ENCODE data around the gene LDLRAD4. TPM values are rescaled to one million over a fixed set of nuclear protein-coding genes. Genes with fewer than 3 reads are reported as not detected.
A peak's percentile ranks its signal among the peaks of the same experiment; 100 is the strongest.

The LDLRAD4 gene
- total and polyA plus RNA-seq, 2 experiments from 2014 or later: 0.73 to 1.9 TPM

- Histone ChIP-seq H3K4me3 (no peak overlapping the region), H2AFZ (0 out of 2 replicates have a peak overlapping the region, but pooled peaks have one; percentile 28), H3K9me2 (ENCODE audit: insufficient read depth) (no peaks in the 10 kb centered on the region), H3K4me1 (ENCODE audit: insufficient read depth) (peaks cover 9% of the 10 kb centered on the region; the same call in 1 of the 2 replicates), H3K4me2 (no peak overlapping the region), H3K27ac (ENCODE audit: low read depth) (no peak overlapping the region), H3F3A (replicated peaks; ENCODE audit: low read depth) (0 out of 2 replicates have a peak, but pooled peaks cover 3% of the 10 kb centered on the region), H3K79me2 (replicated peaks; ENCODE audit: insufficient read depth) (no peaks in the 10 kb centered on the region), H3K27me3 (ENCODE audit: insufficient read depth) (no peaks in the 10 kb centered on the region), H3K36me3 (ENCODE audit: insufficient read depth) (no peaks in the 10 kb centered on the region), H4K20me1 (replicated peaks; ENCODE audit: insufficient read depth) (no peaks in the 10 kb centered on the region)
- Mint-ChIP-seq H3K27ac (no peak overlapping the region), H3K9me3 (no peaks in the 10 kb centered on the region), H3K27me3 (ENCODE audit: insufficient read depth, low read depth, poor library complexity) (peaks cover 10% of the 10 kb centered on the region), H3K4me1 (peaks cover 17% of the 10 kb centered on the region), H3K4me3 (no peak overlapping the region), H3K36me3 (ENCODE audit: low read depth) (no peaks in the 10 kb centered on the region; the same call in 2 of the 3 replicates)
- ATAC-seq (peak; percentile 68), DNase-seq (ENCODE audit: low spot score) (peak; percentile 60)
- TF ChIP-seq EZH2phosphoT487 (IDR thresholded peaks at IDR 0.05; ENCODE audit: unreplicated experiment) (no peak), ZNF331 (CRISPR knock-in tag; IDR thresholded peaks at IDR 0.05; ENCODE audit: low read depth) (no peak), CREB1 (CRISPR knock-in tag; IDR thresholded peaks at IDR 0.05; ENCODE audit: low read depth) (no peak), STAT1 (IDR thresholded peaks at IDR 0.05; ENCODE audit: unreplicated experiment) (no peak), POLR2AphosphoS5 (IDR thresholded peaks at IDR 0.05; ENCODE audit: low read depth) (no peak), NANOG (IDR thresholded peaks at IDR 0.05; ENCODE audit: borderline replicate concordance) (no peak), REST (IDR thresholded peaks at IDR 0.05; ENCODE audit: unreplicated experiment) (no peak), ZNF114 (CRISPR knock-in tag; IDR thresholded peaks at IDR 0.05) (no peak), ZNF462 (CRISPR knock-in tag; IDR thresholded peaks at IDR 0.05) (no peak), JUNB (IDR thresholded peaks at IDR 0.05; ENCODE audit: unreplicated experiment) (no peak), EZH2 (IDR thresholded peaks at IDR 0.05; ENCODE audit: low read depth, unreplicated experiment) (no peak)
- TF ChIP-seq, protein P1, sequence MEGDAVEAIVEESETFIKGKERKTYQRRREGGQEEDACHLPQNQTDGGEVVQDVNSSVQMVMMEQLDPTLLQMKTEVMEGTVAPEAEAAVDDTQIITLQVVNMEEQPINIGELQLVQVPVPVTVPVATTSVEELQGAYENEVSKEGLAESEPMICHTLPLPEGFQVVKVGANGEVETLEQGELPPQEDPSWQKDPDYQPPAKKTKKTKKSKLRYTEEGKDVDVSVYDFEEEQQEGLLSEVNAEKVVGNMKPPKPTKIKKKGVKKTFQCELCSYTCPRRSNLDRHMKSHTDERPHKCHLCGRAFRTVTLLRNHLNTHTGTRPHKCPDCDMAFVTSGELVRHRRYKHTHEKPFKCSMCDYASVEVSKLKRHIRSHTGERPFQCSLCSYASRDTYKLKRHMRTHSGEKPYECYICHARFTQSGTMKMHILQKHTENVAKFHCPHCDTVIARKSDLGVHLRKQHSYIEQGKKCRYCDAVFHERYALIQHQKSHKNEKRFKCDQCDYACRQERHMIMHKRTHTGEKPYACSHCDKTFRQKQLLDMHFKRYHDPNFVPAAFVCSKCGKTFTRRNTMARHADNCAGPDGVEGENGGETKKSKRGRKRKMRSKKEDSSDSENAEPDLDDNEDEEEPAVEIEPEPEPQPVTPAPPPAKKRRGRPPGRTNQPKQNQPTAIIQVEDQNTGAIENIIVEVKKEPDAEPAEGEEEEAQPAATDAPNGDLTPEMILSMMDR (conservative IDR thresholded peaks at IDR 0.05; ENCODE audit: low read depth in 2 of 2): no peak
- TF ChIP-seq, protein P2, sequence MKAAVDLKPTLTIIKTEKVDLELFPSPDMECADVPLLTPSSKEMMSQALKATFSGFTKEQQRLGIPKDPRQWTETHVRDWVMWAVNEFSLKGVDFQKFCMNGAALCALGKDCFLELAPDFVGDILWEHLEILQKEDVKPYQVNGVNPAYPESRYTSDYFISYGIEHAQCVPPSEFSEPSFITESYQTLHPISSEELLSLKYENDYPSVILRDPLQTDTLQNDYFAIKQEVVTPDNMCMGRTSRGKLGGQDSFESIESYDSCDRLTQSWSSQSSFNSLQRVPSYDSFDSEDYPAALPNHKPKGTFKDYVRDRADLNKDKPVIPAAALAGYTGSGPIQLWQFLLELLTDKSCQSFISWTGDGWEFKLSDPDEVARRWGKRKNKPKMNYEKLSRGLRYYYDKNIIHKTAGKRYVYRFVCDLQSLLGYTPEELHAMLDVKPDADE (IDR thresholded peaks at IDR 0.05): no peak
Observed at GRCh38 chr18:13261661-13262357, 43.2 kb downstream of the LDLRAD4 start.

Data from GM23338 (cell line).